Measurements from ENCODE around the gene ANKRD13A. TPM values are rescaled to one million over a fixed set of nuclear protein-coding genes. Genes with fewer than 3 reads are reported as not detected.

The ANKRD13A gene
- total and polyA plus RNA-seq, 2 of the 13 experiments (the other 11 are each of a cell fraction or from before 2014, with no cell fraction given) = 34.1 to 41.6 TPM

DNA sequence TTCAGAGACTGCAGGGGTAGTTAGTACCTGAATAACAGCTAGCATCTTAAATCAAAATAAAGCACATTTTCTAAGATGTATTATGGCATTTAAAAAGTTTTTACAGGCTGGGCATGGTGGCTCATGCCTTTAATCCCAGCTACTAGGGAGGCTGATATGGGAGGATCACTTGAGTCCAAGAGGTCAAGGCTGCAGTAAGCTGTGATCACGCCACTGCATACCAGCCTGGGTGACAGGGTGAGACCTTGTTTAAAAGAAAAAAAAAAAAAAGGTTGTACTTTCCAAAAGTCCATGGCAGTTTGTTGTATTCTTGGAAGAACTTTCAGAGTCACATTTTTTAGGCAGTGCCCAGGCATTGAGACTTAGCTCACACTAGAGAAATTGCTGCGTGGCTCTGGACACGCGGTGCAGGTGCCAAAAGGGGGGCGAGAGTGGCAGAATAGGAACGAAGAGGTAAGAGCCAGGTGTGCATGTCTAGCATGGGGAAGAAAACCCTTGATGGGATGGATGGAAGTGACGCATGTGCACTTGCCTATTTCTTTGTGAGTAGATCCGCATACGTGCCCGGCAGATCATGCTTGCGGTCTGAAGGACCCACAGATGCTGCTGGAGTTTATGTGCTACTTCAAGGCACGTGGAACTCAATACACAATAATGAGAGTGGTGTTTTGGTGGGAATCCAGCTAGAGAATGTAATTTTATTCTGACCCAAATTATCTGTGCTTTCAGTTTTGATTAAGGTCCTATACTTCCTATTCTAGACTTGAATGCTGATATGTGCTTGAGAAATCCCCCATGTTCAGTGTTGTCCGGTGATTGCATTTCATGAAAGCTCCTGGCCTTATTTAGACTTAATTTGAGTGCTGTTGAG lies 11.9 kb downstream of the ANKRD13A start (continued):
- TF ChIP-seq, protein P1, sequence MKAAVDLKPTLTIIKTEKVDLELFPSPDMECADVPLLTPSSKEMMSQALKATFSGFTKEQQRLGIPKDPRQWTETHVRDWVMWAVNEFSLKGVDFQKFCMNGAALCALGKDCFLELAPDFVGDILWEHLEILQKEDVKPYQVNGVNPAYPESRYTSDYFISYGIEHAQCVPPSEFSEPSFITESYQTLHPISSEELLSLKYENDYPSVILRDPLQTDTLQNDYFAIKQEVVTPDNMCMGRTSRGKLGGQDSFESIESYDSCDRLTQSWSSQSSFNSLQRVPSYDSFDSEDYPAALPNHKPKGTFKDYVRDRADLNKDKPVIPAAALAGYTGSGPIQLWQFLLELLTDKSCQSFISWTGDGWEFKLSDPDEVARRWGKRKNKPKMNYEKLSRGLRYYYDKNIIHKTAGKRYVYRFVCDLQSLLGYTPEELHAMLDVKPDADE (CRISPR knock-in tag; IDR thresholded peaks at IDR 0.05) = no peak
- TF ChIP-seq ZMYM2 (CRISPR knock-in tag; IDR thresholded peaks at IDR 0.05) (peak; percentile 60; the same call in 1 of the 2 replicates), FOXP1 (IDR thresholded peaks at IDR 0.05) (no peak), FOXP1 (CRISPR knock-in tag; IDR thresholded peaks at IDR 0.05) (0 out of 2 replicates have a peak, but pooled peaks have one; percentile 24), ZNF34 (CRISPR knock-in tag; IDR thresholded peaks at IDR 0.05; ENCODE audit: borderline replicate concordance) (no peak), CBX1 (IDR thresholded peaks at IDR 0.05; ENCODE audit: low read depth) (no peak), PHF21A (CRISPR knock-in tag; IDR thresholded peaks at IDR 0.05) (peak; percentile 34; the same call in 1 of the 2 replicates), PPARG (CRISPR knock-in tag; conservative IDR thresholded peaks at IDR 0.05) (0 out of 2 replicates have a peak, but pooled peaks have one; percentile 43), GLI4 (CRISPR knock-in tag; IDR thresholded peaks at IDR 0.05; ENCODE audit: borderline replicate concordance) (no peak), ZNF382 (CRISPR knock-in tag; IDR thresholded peaks at IDR 0.05; ENCODE audit: borderline replicate concordance) (no peak), NFE2L2 (IDR thresholded peaks at IDR 0.05; ENCODE audit: low read length) (no peak), BORCS8-MEF2B (CRISPR knock-in tag; IDR thresholded peaks at IDR 0.05) (no peak), FIP1L1 (IDR thresholded peaks at IDR 0.05; ENCODE audit: borderline replicate concordance, insufficient read depth, low read depth, low read length) (no peak), ZNF558 (CRISPR knock-in tag; IDR thresholded peaks at IDR 0.05; ENCODE audit: borderline replicate concordance) (no peak), ZNF7 (CRISPR knock-in tag; IDR thresholded peaks at IDR 0.05) (no peak)
- TF ChIP-seq, protein P2, sequence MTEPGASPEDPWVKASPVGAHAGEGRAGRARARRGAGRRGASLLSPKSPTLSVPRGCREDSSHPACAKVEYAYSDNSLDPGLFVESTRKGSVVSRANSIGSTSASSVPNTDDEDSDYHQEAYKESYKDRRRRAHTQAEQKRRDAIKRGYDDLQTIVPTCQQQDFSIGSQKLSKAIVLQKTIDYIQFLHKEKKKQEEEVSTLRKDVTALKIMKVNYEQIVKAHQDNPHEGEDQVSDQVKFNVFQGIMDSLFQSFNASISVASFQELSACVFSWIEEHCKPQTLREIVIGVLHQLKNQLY (CRISPR knock-in tag; IDR thresholded peaks at IDR 0.05) = peak; percentile 81
- TF ChIP-seq, protein P3, sequence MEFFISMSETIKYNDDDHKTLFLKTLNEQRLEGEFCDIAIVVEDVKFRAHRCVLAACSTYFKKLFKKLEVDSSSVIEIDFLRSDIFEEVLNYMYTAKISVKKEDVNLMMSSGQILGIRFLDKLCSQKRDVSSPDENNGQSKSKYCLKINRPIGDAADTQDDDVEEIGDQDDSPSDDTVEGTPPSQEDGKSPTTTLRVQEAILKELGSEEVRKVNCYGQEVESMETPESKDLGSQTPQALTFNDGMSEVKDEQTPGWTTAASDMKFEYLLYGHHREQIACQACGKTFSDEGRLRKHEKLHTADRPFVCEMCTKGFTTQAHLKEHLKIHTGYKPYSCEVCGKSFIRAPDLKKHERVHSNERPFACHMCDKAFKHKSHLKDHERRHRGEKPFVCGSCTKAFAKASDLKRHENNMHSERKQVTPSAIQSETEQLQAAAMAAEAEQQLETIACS (CRISPR knock-in tag; IDR thresholded peaks at IDR 0.05) = no peak
- TF ChIP-seq, protein P4, sequence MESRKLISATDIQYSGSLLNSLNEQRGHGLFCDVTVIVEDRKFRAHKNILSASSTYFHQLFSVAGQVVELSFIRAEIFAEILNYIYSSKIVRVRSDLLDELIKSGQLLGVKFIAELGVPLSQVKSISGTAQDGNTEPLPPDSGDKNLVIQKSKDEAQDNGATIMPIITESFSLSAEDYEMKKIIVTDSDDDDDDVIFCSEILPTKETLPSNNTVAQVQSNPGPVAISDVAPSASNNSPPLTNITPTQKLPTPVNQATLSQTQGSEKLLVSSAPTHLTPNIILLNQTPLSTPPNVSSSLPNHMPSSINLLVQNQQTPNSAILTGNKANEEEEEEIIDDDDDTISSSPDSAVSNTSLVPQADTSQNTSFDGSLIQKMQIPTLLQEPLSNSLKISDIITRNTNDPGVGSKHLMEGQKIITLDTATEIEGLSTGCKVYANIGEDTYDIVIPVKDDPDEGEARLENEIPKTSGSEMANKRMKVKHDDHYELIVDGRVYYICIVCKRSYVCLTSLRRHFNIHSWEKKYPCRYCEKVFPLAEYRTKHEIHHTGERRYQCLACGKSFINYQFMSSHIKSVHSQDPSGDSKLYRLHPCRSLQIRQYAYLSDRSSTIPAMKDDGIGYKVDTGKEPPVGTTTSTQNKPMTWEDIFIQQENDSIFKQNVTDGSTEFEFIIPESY (CRISPR knock-in tag; IDR thresholded peaks at IDR 0.05) = no peak
- TF ChIP-seq, protein P5, sequence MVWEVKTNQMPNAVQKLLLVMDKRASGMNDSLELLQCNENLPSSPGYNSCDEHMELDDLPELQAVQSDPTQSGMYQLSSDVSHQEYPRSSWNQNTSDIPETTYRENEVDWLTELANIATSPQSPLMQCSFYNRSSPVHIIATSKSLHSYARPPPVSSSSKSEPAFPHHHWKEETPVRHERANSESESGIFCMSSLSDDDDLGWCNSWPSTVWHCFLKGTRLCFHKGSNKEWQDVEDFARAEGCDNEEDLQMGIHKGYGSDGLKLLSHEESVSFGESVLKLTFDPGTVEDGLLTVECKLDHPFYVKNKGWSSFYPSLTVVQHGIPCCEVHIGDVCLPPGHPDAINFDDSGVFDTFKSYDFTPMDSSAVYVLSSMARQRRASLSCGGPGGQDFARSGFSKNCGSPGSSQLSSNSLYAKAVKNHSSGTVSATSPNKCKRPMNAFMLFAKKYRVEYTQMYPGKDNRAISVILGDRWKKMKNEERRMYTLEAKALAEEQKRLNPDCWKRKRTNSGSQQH (CRISPR knock-in tag; IDR thresholded peaks at IDR 0.05; ENCODE audit: low read depth) = no peak
- TF ChIP-seq, protein P6, sequence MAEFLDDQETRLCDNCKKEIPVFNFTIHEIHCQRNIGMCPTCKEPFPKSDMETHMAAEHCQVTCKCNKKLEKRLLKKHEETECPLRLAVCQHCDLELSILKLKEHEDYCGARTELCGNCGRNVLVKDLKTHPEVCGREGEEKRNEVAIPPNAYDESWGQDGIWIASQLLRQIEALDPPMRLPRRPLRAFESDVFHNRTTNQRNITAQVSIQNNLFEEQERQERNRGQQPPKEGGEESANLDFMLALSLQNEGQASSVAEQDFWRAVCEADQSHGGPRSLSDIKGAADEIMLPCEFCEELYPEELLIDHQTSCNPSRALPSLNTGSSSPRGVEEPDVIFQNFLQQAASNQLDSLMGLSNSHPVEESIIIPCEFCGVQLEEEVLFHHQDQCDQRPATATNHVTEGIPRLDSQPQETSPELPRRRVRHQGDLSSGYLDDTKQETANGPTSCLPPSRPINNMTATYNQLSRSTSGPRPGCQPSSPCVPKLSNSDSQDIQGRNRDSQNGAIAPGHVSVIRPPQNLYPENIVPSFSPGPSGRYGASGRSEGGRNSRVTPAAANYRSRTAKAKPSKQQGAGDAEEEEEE (CRISPR knock-in tag; IDR thresholded peaks at IDR 0.05; ENCODE audit: borderline replicate concordance) = no peak

All from HepG2 (cell line).